ENCODE data around the gene UBD.

DNA sequence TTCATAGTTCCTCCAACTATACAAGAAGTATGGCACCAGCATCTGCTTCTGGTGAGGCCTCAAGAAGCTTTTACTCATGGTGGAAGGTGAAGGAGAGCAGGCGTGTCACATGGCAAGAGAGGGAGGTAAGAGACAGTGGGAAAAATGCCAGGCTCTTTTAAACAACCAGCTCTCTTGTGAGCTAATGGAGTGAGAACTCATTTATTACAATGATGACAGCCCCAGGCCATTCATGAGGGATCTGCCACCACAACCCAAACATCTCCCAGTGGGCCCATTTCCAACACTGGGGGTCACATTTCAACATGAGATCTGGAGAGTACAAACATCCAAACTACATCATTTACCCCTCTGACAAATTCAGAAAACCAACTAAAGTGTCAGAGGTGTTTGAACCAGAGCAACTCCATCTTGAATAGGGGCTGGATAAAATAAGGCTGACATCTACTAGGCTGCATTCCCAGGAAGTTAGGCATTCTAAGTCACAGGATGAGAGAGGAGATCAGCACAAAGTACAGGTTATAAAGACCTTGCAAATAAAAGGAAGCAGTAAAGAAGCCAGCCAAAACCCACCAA, 2.2 kb upstream of the UBD start:
- TF ChIP-seq ZNF302 (CRISPR knock-in tag; IDR thresholded peaks at IDR 0.05) (no peak), RNF2 (IDR thresholded peaks at IDR 0.05; ENCODE audit: borderline replicate concordance, low read depth) (no peak), POLR2A (IDR thresholded peaks at IDR 0.05; ENCODE audit: low read length) (no peak), BHLHE40 (IDR thresholded peaks at IDR 0.05; ENCODE audit: low read depth, low read length) (no peak), TP53 (CRISPR knock-in tag; IDR thresholded peaks at IDR 0.05) (no peak), ZC3H11A (IDR thresholded peaks at IDR 0.05) (no peak), ZSCAN20 (CRISPR knock-in tag; IDR thresholded peaks at IDR 0.05) (no peak)
- TF ChIP-seq, protein P1, sequence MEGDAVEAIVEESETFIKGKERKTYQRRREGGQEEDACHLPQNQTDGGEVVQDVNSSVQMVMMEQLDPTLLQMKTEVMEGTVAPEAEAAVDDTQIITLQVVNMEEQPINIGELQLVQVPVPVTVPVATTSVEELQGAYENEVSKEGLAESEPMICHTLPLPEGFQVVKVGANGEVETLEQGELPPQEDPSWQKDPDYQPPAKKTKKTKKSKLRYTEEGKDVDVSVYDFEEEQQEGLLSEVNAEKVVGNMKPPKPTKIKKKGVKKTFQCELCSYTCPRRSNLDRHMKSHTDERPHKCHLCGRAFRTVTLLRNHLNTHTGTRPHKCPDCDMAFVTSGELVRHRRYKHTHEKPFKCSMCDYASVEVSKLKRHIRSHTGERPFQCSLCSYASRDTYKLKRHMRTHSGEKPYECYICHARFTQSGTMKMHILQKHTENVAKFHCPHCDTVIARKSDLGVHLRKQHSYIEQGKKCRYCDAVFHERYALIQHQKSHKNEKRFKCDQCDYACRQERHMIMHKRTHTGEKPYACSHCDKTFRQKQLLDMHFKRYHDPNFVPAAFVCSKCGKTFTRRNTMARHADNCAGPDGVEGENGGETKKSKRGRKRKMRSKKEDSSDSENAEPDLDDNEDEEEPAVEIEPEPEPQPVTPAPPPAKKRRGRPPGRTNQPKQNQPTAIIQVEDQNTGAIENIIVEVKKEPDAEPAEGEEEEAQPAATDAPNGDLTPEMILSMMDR (IDR thresholded peaks at IDR 0.05) = no peak

Data from A549 (cell line).